GM12892 (cell line): Measurements from ENCODE around the gene TOP3A.

Experiments
- DNase-seq: peaks from one replicate; pipeline ENCODE4 v3.0.0; 2011; ENCODE audit not compliant: insufficient read length
- FAIRE-seq: peaks from 2 replicates; lab custom pipeline; 2011; peaks lifted over from hg19 to GRCh38; lab: Jason Lieb, UNC
- POLR2A ChIP-seq: IDR thresholded peaks from 2 replicates; pipeline ENCODE4 v1.6.1; 2011; ENCODE audit warnings: low read depth, low read length, control low read depth
- POLR2AphosphoS5 ChIP-seq: IDR thresholded peaks from 2 replicates; pipeline ENCODE4 v1.6.1; 2011; ENCODE audit warnings: low read depth, low read length, control low read depth
- TAF1 ChIP-seq: IDR thresholded peaks from 2 replicates; pipeline ENCODE4 v1.6.1; 2011; ENCODE audit warnings: low read depth, mild to moderate bottlenecking, control low read depth, low read length, borderline replicate concordance

The TOP3A gene

GRCh38 chr17:18234853-18235380, 79.9 kb downstream of the TOP3A start:
- FAIRE-seq (no peak), DNase-seq (no peak)

GRCh38 chr17:18233803-18234518, 80.8 kb downstream of the TOP3A start:
- TF ChIP-seq TAF1 (no peak), POLR2A (no peak), POLR2AphosphoS5 (no peak)
- no peak for DNase-seq
- no peak for FAIRE-seq

More at GRCh38 chr17:18234853-18235380, 79.9 kb downstream of the TOP3A start:
- TF ChIP-seq TAF1, result no peak
- TF ChIP-seq POLR2AphosphoS5, result no peak
- TF ChIP-seq POLR2A, result no peak

- DNase-seq, result no peak
- TF ChIP-seq POLR2AphosphoS5, result no peak
- no peak for TF ChIP-seq POLR2A
- TF ChIP-seq TAF1, result no peak
- FAIRE-seq, result no peak
Observed at GRCh38 chr17:18231164-18231563, 83.6 kb downstream of the TOP3A start.

- FAIRE-seq, result no peak
Observed at GRCh38 chr17:18230288-18231141, 84.3 kb downstream of the TOP3A start.

GRCh38 chr17:18229771-18230170, 85.0 kb downstream of the TOP3A start:
- no peak for TF ChIP-seq POLR2AphosphoS5
- TF ChIP-seq TAF1, result no peak
- TF ChIP-seq POLR2A, result no peak
- FAIRE-seq, result no peak

More at GRCh38 chr17:18230288-18231141, 84.3 kb downstream of the TOP3A start:
- TF ChIP-seq TAF1 (no peak), POLR2AphosphoS5 (no peak), POLR2A (no peak)
- no peak for DNase-seq

GRCh38 chr17:18229254-18229653, 85.5 kb downstream of the TOP3A start:
- FAIRE-seq, result no peak
- no peak for DNase-seq
- TF ChIP-seq POLR2A (no peak), POLR2AphosphoS5 (no peak), TAF1 (no peak)

More at GRCh38 chr17:18229771-18230170, 85.0 kb downstream of the TOP3A start:
- no peak for DNase-seq

GRCh38 chr17:18228176-18228682, 86.6 kb downstream of the TOP3A start:
- no peak for DNase-seq
- FAIRE-seq, result no peak
- no peak for TF ChIP-seq TAF1
- no peak for TF ChIP-seq POLR2AphosphoS5
- TF ChIP-seq POLR2A, result no peak

GRCh38 chr17:18227635-18228034, 87.2 kb downstream of the TOP3A start:
- no peak for FAIRE-seq
- TF ChIP-seq POLR2AphosphoS5 (no peak), POLR2A (no peak), TAF1 (no peak)
- no peak for DNase-seq

- DNase-seq (no peak), FAIRE-seq (no peak)
- TF ChIP-seq POLR2A (no peak), POLR2AphosphoS5 (no peak), TAF1 (no peak)
Observed at GRCh38 chr17:18226284-18226945, 88.4 kb downstream of the TOP3A start.

- DNase-seq (no peak), FAIRE-seq (peak; percentile 21)
- TF ChIP-seq TAF1 (no peak), POLR2AphosphoS5 (no peak), POLR2A (no peak)
Observed at GRCh38 chr17:18225642-18226283, 89.0 kb downstream of the TOP3A start.
